IPS-18a (cell line): ENCODE results near the gene POPDC3.
A peak's percentile ranks its signal among the peaks of the same experiment; 100 is the strongest.

Experiments
- H3K27ac ChIP-seq: one replicate; pipeline ENCODE4 v1.5.1; 2013; ENCODE audit warnings: low read length
- H3K27me3 ChIP-seq: one replicate; pipeline ENCODE4 v1.6.1; 2013; ENCODE audit warnings: mild to moderate bottlenecking, low read length; ENCODE audit not compliant: control insufficient read depth, insufficient read depth
- H3K36me3 ChIP-seq: one replicate; pipeline ENCODE4 v1.6.1; 2013; ENCODE audit warnings: low read depth, low read length; ENCODE audit not compliant: control insufficient read depth
- H3K4me1 ChIP-seq: one replicate; pipeline ENCODE4 v1.6.1; 2013; ENCODE audit warnings: low read depth, low read length; ENCODE audit not compliant: control insufficient read depth
- H3K4me3 ChIP-seq: one replicate; pipeline ENCODE4 v1.5.1; 2013; ENCODE audit warnings: low read length
- H3K9ac ChIP-seq: one replicate; pipeline ENCODE4 v1.6.1; 2013; ENCODE audit warnings: mild to moderate bottlenecking, low read length, moderate library complexity
- H3K9me3 ChIP-seq: one replicate; pipeline ENCODE4 v1.6.1; 2013; ENCODE audit warnings: low read depth, low read length; ENCODE audit not compliant: control insufficient read depth

POPDC3 gene

GRCh38 chr6:105137388-105137787 lies 42.4 kb downstream of the POPDC3 start:
- peak overlapping the region; percentile 74 for H3K4me3 ChIP-seq
- peaks cover 3% of the 10 kb centered on the region for H3K4me1 ChIP-seq
- no peaks in the 10 kb centered on the region for H3K36me3 ChIP-seq
- H3K27ac ChIP-seq, result no peak overlapping the region
- no peaks in the 10 kb centered on the region for H3K9me3 ChIP-seq
- peaks cover 46% of the 10 kb centered on the region for H3K27me3 ChIP-seq
- no peak overlapping the region for H3K9ac ChIP-seq

- Histone ChIP-seq H3K9ac (no peak overlapping the region), H3K9me3 (no peaks in the 10 kb centered on the region), H3K36me3 (no peaks in the 10 kb centered on the region), H3K27me3 (peaks cover 46% of the 10 kb centered on the region), H3K4me3 (peak overlapping the region; percentile 74), H3K27ac (no peak overlapping the region), H3K4me1 (peaks cover 3% of the 10 kb centered on the region)
Observed at GRCh38 chr6:105136431-105137350, 43.1 kb downstream of the POPDC3 start.

- Histone ChIP-seq H3K4me3 (peak overlapping the region; percentile 74), H3K4me1 (peaks cover 3% of the 10 kb centered on the region), H3K9ac (no peak overlapping the region), H3K27me3 (peaks cover 46% of the 10 kb centered on the region), H3K27ac (no peak overlapping the region), H3K36me3 (no peaks in the 10 kb centered on the region), H3K9me3 (no peaks in the 10 kb centered on the region)
Observed at GRCh38 chr6:105135907-105136430, 43.8 kb downstream of the POPDC3 start.

GRCh38 chr6:105135056-105135455 lies 44.8 kb downstream of the POPDC3 start:
- Histone ChIP-seq H3K4me1 (peaks cover 3% of the 10 kb centered on the region), H3K9me3 (no peaks in the 10 kb centered on the region), H3K27ac (no peak overlapping the region), H3K36me3 (no peaks in the 10 kb centered on the region), H3K4me3 (no peak overlapping the region), H3K27me3 (peaks cover 46% of the 10 kb centered on the region), H3K9ac (no peak overlapping the region)

GRCh38 chr6:105122717-105123116 lies 57.1 kb downstream of the POPDC3 start:
- Histone ChIP-seq H3K4me3 (no peak overlapping the region), H3K27me3 (no peaks in the 10 kb centered on the region), H3K9me3 (no peaks in the 10 kb centered on the region), H3K27ac (no peak overlapping the region), H3K9ac (no peak overlapping the region), H3K36me3 (no peaks in the 10 kb centered on the region), H3K4me1 (peaks cover 6% of the 10 kb centered on the region)

- Histone ChIP-seq H3K9me3 (no peaks in the 10 kb centered on the region), H3K4me1 (peaks cover 6% of the 10 kb centered on the region), H3K36me3 (no peaks in the 10 kb centered on the region), H3K27me3 (no peaks in the 10 kb centered on the region), H3K4me3 (no peak overlapping the region), H3K27ac (no peak overlapping the region), H3K9ac (no peak overlapping the region)
Observed at GRCh38 chr6:105121981-105122380, 57.8 kb downstream of the POPDC3 start.

- H3K4me3 ChIP-seq, result no peak overlapping the region
- no peaks in the 10 kb centered on the region for H3K27me3 ChIP-seq
- peaks cover 10% of the 10 kb centered on the region for H3K4me1 ChIP-seq
- H3K9me3 ChIP-seq, result no peaks in the 10 kb centered on the region
- no peak overlapping the region for H3K27ac ChIP-seq
- no peak overlapping the region for H3K9ac ChIP-seq
- no peaks in the 10 kb centered on the region for H3K36me3 ChIP-seq
Observed at GRCh38 chr6:105120570-105120969, 59.2 kb downstream of the POPDC3 start.

- H3K4me3 ChIP-seq, result no peak overlapping the region
- H3K27ac ChIP-seq, result no peak overlapping the region
- H3K27me3 ChIP-seq, result no peaks in the 10 kb centered on the region
- peaks cover 5% of the 10 kb centered on the region for H3K4me1 ChIP-seq
- no peaks in the 10 kb centered on the region for H3K36me3 ChIP-seq
- no peak overlapping the region for H3K9ac ChIP-seq
- no peaks in the 10 kb centered on the region for H3K9me3 ChIP-seq
Observed at GRCh38 chr6:105116150-105116549, 63.7 kb downstream of the POPDC3 start.

GRCh38 chr6:105113422-105113821 lies 66.4 kb downstream of the POPDC3 start:
- H3K4me1 ChIP-seq, result peaks cover 5% of the 10 kb centered on the region
- no peak overlapping the region for H3K9ac ChIP-seq
- no peaks in the 10 kb centered on the region for H3K27me3 ChIP-seq
- no peak overlapping the region for H3K27ac ChIP-seq
- H3K4me3 ChIP-seq, result no peak overlapping the region
- H3K9me3 ChIP-seq, result no peaks in the 10 kb centered on the region
- no peaks in the 10 kb centered on the region for H3K36me3 ChIP-seq

GRCh38 chr6:105112577-105112976 lies 67.2 kb downstream of the POPDC3 start:
- Histone ChIP-seq H3K9ac (no peak overlapping the region), H3K27me3 (no peaks in the 10 kb centered on the region), H3K36me3 (no peaks in the 10 kb centered on the region), H3K9me3 (no peaks in the 10 kb centered on the region), H3K27ac (no peak overlapping the region), H3K4me1 (peaks cover 5% of the 10 kb centered on the region), H3K4me3 (no peak overlapping the region)

- H3K27me3 ChIP-seq, result no peaks in the 10 kb centered on the region
- no peaks in the 10 kb centered on the region for H3K9me3 ChIP-seq
- H3K36me3 ChIP-seq, result no peaks in the 10 kb centered on the region
- H3K9ac ChIP-seq, result no peak overlapping the region
- H3K27ac ChIP-seq, result no peak overlapping the region
- H3K4me1 ChIP-seq, result peaks cover 5% of the 10 kb centered on the region
- H3K4me3 ChIP-seq, result no peak overlapping the region
Observed at GRCh38 chr6:105111871-105112270, 67.9 kb downstream of the POPDC3 start.

- Histone ChIP-seq H3K9me3 (no peaks in the 10 kb centered on the region), H3K4me3 (no peak overlapping the region), H3K27ac (no peak overlapping the region), H3K36me3 (no peaks in the 10 kb centered on the region), H3K27me3 (no peaks in the 10 kb centered on the region), H3K9ac (no peak overlapping the region), H3K4me1 (peaks cover 2% of the 10 kb centered on the region)
Observed at GRCh38 chr6:105111105-105111504, 68.7 kb downstream of the POPDC3 start.
